Omental fat pad (tissue), 4 donors: ENCODE measurements around the gene TMEM269. TPM values are rescaled to one million over a fixed set of nuclear protein-coding genes. Genes with fewer than 3 reads are reported as not detected.

Experiments
- ATAC-seq: fragments of 150-250 bp; one replicate; pipeline ENCODE4 v1.9.1; 2016; ENCODE audit warnings: mild to moderate bottlenecking, moderate library complexity; ENCODE audit not compliant: low FRiP score
- DNase-seq: peaks from one replicate; pipeline ENCODE4 v3.0.0-alpha.2; 2019; ENCODE audit warnings: low spot score
- total RNA-seq, 4 donors: library from RNA; depleted of rRNA; stranded (reverse); fragments of >200 nt; gene quantifications; one replicate each; pipeline ENCODE4 v1.1.0, GENCODE V29; 2016
- TF ChIP-seq, protein P1 (sequence below), 3 donors: fragments of 450-650 bp; IDR thresholded peaks; one replicate each; pipeline ENCODE4 v1.5.1; 2016 to 2017; ENCODE audit warnings: antibody characterized with exemption in 3 of 3, mild to moderate bottlenecking in 3 of 3, moderate library complexity in 2 of 3

TMEM269 gene, protein sequence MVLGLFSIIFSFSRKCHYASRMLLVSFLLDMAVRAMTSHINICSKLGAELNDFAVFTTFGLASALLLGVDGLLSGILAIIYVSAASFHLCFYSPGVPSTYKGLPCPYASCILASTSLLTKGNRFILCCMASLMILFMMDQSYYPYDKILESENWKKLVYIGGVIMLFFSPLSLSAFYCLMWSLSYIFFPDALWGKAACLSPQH
- total RNA-seq = under 1 TPM in 1 of 4 donors, not detected in 3; 0.46 TPM

DNA sequence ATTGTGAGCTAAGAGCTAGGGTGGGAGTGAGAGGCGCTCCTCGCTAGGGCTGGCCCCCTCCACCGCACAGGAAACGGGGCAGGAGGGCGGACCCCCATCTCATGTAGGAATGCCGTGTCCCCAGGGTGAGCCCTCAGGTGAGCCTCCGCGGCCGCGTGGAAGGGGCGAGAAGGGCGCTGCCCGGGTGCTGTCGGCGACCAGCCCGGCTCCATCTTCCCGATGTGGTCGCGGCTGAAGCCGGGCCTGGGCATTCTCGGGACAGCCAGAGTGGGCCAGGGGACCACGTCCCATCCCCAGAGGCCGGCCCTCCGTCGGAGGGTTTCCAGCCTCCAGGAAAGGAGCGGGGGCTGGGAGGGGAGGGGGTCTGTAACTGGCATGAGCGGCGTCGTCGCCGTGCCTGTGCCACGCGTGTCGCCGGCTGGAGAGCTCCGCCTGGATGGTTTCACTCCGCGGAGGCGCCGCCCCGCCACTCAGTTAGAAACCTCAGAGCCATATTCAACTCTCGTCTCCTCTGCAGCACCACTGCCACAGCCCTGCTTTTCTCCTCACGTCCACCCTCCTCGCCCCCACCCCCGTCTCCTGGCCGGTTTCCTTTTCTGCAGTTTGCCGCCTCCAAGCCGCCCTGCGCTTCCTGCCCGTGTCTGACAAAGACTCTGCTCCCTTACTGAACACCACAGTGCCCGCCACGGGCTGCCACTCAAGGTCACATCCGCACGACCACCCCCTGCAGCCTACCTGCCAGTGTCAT is at the start of gene TMEM269:
Gene TMEM269, plus strand, starts transcription at position 46 of the 748 bp plus-strand sequence. CDS start 4,903 bp downstream, outside the sequence.
- DNase-seq = no peak
- no peak for ATAC-seq
- TF ChIP-seq, protein P1, sequence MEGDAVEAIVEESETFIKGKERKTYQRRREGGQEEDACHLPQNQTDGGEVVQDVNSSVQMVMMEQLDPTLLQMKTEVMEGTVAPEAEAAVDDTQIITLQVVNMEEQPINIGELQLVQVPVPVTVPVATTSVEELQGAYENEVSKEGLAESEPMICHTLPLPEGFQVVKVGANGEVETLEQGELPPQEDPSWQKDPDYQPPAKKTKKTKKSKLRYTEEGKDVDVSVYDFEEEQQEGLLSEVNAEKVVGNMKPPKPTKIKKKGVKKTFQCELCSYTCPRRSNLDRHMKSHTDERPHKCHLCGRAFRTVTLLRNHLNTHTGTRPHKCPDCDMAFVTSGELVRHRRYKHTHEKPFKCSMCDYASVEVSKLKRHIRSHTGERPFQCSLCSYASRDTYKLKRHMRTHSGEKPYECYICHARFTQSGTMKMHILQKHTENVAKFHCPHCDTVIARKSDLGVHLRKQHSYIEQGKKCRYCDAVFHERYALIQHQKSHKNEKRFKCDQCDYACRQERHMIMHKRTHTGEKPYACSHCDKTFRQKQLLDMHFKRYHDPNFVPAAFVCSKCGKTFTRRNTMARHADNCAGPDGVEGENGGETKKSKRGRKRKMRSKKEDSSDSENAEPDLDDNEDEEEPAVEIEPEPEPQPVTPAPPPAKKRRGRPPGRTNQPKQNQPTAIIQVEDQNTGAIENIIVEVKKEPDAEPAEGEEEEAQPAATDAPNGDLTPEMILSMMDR (IDR thresholded peaks at IDR 0.05) = no peak

DNA sequence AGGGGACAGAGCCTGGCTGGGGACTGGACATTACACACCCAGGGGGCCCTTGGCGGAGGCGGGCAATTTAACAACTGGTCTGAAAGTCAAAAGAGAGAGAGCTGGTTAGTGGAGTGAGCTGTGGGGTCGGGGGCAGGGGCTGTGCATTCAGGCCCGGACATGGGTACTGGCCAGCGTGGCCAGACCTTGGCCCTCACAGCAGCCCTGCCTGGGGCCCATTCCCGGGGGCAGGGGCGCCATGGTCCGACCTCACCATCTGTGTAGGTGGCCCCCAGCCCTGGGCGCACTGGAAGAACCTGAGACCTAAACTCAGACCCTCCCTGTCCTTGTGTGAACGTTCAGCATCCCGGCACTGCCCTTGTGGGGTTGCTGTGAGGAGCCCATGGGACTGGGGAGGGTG is 49.7 kb upstream of the TMEM269 start:
- ATAC-seq (no peak), DNase-seq (no peak)
- TF ChIP-seq, protein P1 (IDR thresholded peaks at IDR 0.05) = no peak

- ATAC-seq = no peak
- DNase-seq = no peak
- TF ChIP-seq, protein P1 (IDR thresholded peaks at IDR 0.05) = no peak
Measured at GRCh38 chr1:42735477-42736105, 49.2 kb upstream of the TMEM269 start.

GRCh38 chr1:42736152-42736551 is 48.6 kb upstream of the TMEM269 start:
- no peak for DNase-seq
- ATAC-seq = no peak
- TF ChIP-seq, protein P1 (IDR thresholded peaks at IDR 0.05) = no peak

GRCh38 chr1:42736571-42737200 is 48.1 kb upstream of the TMEM269 start:
- DNase-seq = no peak
- no peak for ATAC-seq
- TF ChIP-seq, protein P1 (IDR thresholded peaks at IDR 0.05) = no peak

GRCh38 chr1:42737257-42737656 is 47.5 kb upstream of the TMEM269 start:
- TF ChIP-seq, protein P1 (IDR thresholded peaks at IDR 0.05) = no peak
- ATAC-seq = no peak
- no peak for DNase-seq
